Hippocampal formation (tissue), 2 donors: ENCODE results near the gene DDX27.
"Not testable (repeated sequence)": the region's sequence is repeated elsewhere in the genome, so short reads cannot be mapped to it uniquely, and the experiment has no call there.

Experiments
- DNase-seq, 2 donors: peaks; one replicate each; lab custom pipeline; 2025; lab: John Stamatoyannopoulos, UW

Gene DDX27, protein sequence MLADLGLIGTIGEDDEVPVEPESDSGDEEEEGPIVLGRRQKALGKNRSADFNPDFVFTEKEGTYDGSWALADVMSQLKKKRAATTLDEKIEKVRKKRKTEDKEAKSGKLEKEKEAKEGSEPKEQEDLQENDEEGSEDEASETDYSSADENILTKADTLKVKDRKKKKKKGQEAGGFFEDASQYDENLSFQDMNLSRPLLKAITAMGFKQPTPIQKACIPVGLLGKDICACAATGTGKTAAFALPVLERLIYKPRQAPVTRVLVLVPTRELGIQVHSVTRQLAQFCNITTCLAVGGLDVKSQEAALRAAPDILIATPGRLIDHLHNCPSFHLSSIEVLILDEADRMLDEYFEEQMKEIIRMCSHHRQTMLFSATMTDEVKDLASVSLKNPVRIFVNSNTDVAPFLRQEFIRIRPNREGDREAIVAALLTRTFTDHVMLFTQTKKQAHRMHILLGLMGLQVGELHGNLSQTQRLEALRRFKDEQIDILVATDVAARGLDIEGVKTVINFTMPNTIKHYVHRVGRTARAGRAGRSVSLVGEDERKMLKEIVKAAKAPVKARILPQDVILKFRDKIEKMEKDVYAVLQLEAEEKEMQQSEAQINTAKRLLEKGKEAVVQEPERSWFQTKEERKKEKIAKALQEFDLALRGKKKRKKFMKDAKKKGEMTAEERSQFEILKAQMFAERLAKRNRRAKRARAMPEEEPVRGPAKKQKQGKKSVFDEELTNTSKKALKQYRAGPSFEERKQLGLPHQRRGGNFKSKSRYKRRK

GRCh38 chr20:49219091-49219923 is at the start of gene DDX27:
Gene DDX27, plus strand, starts transcription at chr20:49219416. Its CDS starts 33 bp downstream, at chr20:49219449.
- DNase-seq, result peak; percentile 97

GRCh38 chr20:49169547-49169946 is 49.7 kb upstream of the DDX27 start:
- DNase-seq, result no peak

DNA sequence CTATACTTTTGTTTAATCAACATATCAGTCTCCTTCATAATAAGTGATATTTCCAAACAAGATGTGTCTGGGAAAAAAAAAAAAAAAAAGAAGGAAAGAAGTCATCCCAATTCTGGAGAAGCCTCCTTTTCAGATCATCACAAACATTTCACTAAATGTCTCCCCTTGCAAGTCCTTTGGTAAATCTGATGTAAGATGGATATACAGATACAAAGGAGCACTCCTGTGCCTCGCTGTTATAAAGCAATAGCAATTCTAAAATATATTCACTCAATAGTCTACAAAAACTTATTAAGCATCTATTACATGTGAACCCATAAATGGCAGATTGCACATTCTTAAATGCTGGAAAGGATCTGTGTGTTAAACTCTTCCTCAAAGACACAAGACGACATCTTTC is 48.5 kb upstream of the DDX27 start:
- no peak for DNase-seq

DNA sequence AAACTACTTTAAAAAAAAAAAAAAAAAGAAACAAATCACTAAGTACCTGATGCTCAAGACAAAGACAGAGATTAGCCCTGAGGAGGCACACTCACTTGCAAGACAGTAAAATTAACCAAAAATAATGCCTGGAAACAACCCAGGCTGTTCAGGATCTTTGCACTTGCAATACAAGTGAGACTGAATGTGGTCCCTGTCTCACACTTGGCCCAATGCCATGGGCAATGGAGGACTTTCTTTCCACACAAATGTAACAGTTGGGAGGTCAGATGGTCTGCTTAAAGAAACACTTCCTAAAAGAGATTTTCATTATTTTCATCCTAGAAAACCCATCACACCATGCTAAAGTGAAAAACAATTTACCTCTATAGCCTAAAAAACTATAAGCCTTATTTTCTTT is 47.3 kb upstream of the DDX27 start:
- peak in 1 of 2 donors; percentile 18 for DNase-seq

- DNase-seq, result no peak
Measured at GRCh38 chr20:49172413-49172812, 46.8 kb upstream of the DDX27 start.

- DNase-seq, result no peak
Measured at GRCh38 chr20:49174183-49174582, 45.0 kb upstream of the DDX27 start.

- no peak for DNase-seq
Measured at GRCh38 chr20:49179368-49180277, 39.6 kb upstream of the DDX27 start.

- DNase-seq, result no peak
Measured at GRCh38 chr20:49181265-49181877, 37.8 kb upstream of the DDX27 start.

- no peak for DNase-seq
Measured at GRCh38 chr20:49183444-49183843, 35.8 kb upstream of the DDX27 start.

DNA sequence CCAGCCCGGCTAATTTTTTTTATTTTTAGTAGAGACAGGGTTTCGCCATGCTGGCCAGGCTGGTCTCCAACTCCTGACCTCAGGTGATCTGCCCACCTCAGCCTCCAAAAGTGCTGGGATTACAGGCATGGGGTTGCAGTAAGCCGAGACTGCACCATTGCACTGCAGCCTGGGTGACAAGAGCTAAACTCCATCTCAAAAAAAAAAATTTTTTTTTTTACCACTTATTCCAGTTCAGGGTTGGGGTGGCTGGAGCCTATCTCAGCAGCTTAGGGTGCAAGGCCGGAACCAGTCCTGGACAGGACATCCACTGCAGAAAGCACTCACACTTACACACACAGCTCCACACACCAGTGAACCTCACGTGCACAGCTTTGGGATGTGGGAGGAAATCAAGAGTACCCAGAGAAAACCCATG is 35.1 kb upstream of the DDX27 start:
- DNase-seq, result not testable (repeated sequence)

DNA sequence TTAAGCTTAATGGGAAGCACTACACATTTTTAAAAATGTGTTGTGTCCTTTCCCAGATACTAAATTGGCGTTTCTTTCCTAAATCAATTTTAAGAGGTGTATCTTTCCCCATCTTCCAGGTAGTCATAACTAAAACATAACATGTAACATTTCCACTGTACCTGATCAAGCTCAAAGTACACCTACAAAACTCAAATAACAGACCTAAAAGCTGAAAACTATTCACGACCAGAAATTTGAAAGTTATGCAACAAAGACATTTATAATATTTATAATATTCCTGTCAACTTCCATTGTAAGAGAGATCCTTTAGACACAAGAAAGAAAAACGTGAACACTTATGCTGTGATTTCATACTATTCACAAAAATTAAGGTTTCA is 34.5 kb upstream of the DDX27 start:
- no peak for DNase-seq

GRCh38 chr20:49185071-49185761 is 34.0 kb upstream of the DDX27 start:
- no peak for DNase-seq

GRCh38 chr20:49186535-49187329 is 32.5 kb upstream of the DDX27 start:
- peak in 1 of 2 donors; percentile 31 for DNase-seq

GRCh38 chr20:49187330-49187850 is 31.8 kb upstream of the DDX27 start:
- DNase-seq, result no peak

DNA sequence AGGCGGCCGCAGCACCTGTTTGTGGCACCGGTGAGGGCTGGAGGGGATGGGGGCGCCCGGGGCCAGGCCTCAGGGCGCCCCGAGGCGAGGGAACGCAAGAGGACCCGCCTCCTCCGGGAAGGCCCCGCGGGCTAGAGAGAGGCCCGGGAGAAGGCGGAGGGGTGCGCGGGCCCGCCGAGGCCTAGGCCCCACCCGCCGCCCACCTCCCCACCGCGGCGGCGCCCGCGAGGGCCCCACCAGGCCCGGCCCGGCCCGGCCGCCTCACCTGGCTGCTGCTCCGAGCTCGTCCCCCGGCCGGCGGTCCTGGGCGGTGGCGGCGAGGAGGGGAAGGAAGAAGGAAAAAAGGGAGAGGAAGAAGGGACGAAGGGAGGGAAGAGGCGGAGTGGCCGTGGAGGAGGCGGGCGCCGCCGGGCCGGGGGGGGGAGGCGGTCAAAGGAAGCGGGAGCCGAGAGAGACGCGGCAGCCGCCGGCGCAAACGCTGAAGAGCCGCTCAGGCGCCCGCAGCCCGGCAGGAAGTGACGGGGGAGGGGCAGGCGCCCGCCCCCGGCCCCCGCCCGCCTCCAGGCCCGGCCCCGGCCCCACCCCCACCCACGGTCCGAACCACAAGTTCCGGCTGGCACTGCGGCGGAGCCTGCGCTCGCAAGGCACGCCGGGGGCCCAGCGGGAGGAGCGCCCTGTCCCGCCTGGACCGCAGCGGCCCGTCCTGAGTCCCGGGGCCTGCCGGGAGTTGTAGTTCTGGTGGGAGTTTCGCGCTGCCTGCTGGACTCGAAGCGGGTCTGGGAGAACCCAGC is 31.2 kb upstream of the DDX27 start, which contains the start of gene STAU1:
STAU1 (minus strand) TSS at position 484 of the 791 bp plus-strand sequence. CDS start 22,133 bp downstream, outside the sequence.
- peak; percentile 95 to 96 for DNase-seq

DNA sequence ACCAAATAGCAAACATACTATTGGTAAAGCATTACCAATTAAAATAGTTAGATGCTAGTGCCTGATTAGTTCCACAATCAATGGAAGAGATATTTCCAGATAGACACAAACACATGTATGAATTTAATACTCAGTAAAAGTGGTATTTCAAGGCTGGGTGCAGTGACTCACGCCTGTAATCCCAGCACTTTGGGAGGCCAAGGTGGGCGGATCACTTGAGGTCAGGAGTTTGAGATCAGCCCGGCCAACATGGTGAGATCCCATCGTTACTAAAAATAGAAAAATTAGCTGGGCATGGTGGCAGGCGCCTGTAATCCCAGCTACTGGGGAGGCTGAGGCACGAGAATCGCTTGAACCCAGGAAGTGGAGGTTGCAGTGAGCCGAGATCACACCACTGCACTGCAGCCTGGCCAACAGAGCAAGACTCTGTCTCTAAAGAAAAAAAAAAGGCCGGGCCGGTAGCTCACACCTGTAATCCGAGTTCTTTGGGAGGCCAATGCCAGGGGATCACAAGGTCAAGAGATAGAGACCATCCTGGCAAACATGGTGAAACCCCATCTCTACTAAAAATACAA is 26.2 kb upstream of the DDX27 start:
- DNase-seq, result not testable (repeated sequence)

DNA sequence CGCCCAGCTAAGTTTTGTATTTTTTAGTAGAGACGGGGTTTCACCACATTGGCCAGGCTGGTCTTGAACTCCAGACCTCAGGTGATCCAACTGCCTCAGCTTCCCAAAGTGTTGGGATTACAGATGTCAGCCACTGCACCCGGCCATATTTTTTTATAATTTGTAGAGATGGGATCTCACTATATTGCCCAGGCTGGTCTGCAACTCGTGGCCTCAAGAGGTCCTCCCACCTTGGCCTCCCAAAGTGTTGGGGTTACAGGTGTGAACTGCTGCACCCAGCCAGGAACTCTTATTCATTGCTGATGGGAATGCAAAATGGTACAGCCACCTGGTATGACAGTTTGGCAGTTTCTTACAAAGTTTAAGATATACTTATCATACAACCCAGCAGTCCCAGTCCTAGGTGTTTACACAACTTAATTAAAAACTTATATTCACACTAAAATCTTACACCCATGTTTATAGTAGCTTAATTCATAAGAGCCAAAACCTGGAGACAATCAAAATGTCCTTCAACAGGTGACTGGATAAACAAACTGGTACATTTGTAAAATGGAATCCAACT is 19.4 kb upstream of the DDX27 start:
- DNase-seq, result no peak
